Upper lobe of left lung (tissue), 6 donors: ENCODE data around the gene MSANTD1. TPM values are rescaled to one million over a fixed set of nuclear protein-coding genes. Genes with fewer than 3 reads are reported as not detected.

Source experiments
- ATAC-seq, 2 donors: fragments of 200-7000 bp; cut with Tn5 transposase; one replicate each; pipeline ENCODE4 v1.9.1; 2022; ENCODE audit warnings: mild to moderate bottlenecking in 2 of 2, moderate library complexity in 2 of 2; ENCODE audit not compliant: low FRiP score in 2 of 2
- DNase-seq, 2 donors: peaks; one replicate each; pipeline ENCODE4 v3.0.0-alpha.2; 2019 to 2020
- H3K27ac ChIP-seq, 4 donors: fragments of 200-600 bp; sonication (generic); one replicate each; pipeline ENCODE4 v1.5.1; 2016 to 2019
- H3K27me3 ChIP-seq, 4 donors: fragments of 200-600 bp; sonication (generic); one replicate each; pipeline ENCODE4 v1.5.1; 2017 to 2019
- H3K36me3 ChIP-seq, 4 donors: fragments of 200-600 bp; sonication (generic); one replicate each; pipeline ENCODE4 v1.5.1; 2016 to 2019
- H3K4me1 ChIP-seq, 4 donors: fragments of 200-600 bp; sonication (generic); one replicate each; pipeline ENCODE4 v1.5.1; 2018 to 2019
- H3K4me3 ChIP-seq, 4 donors: fragments of 200-600 bp; sonication (generic); one replicate each; pipeline ENCODE4 v1.5.1; 2017 to 2019; ENCODE audit warnings: mild to moderate bottlenecking in 2 of 4, moderate library complexity in 1 of 4
- H3K9me3 ChIP-seq, 4 donors: fragments of 200-600 bp; sonication (generic); one replicate each; pipeline ENCODE4 v1.5.1; 2018 to 2019
- CTCF ChIP-seq, 6 experiments: fragments of 450-650 bp in 4 of 6; fragments of 200-600 bp in 2 of 6; sonication (generic) in 2 of 6; IDR thresholded peaks; one replicate each; pipeline ENCODE4 v1.5.1; 2016 to 2019; ENCODE audit warnings: antibody characterized with exemption in 6 of 6
- EP300 ChIP-seq, 4 donors: sonication (generic); formaldehyde crosslinking; IDR thresholded peaks; one replicate each; pipeline ENCODE4 v1.5.1; 2017; ENCODE audit warnings: antibody characterized with exemption in 4 of 4, control low read depth in 2 of 4
- POLR2A ChIP-seq, 4 donors: fragments of 450-650 bp; IDR thresholded peaks; one replicate each; pipeline ENCODE4 v1.5.1; 2016 to 2017; ENCODE audit warnings: antibody characterized with exemption in 4 of 4, mild to moderate bottlenecking in 2 of 4
- POLR2AphosphoS5 ChIP-seq, 2 donors: sonication (generic); formaldehyde crosslinking; IDR thresholded peaks; one replicate each; pipeline ENCODE4 v1.5.1; 2017; ENCODE audit warnings: antibody characterized with exemption in 2 of 2
- WGBS, 2 donors: methylation state at CpG; one replicate each; pipeline ENCODE4 v1.1.5; 2017 to 2018; 5-methylcytosine and 5-hydroxymethylcytosine counted together
- total RNA-seq, 6 donors: library from RNA; depleted of rRNA in 4 of 6; stranded (reverse); fragments of >200 nt in 4 of 6; gene quantifications; one replicate each; pipeline versions ENCODE4 v1.1.0 to v1.2.1, GENCODE V29; 2016 to 2021
- donor health status: DM: no; HTN: no; CAD: no; lungs with moderate emphysema.
- donor health status: DM: no; HTN: yes; CAD: no; lungs with severe emphysema.

Gene MSANTD1
- total RNA-seq, 6 donors from 2014 or later: 1.00 to 7.3 (median 1.8) TPM

- peaks cover 28 to 48% (median 33%) of the 10 kb centered on the region in 4 donors for H3K4me1 ChIP-seq
- ATAC-seq (no peak), DNase-seq (no peak)
- H3K9me3 ChIP-seq: no peaks in the 10 kb centered on the region
- WGBS, 2 donors: 90 to 97% methylated on average over 12 of the region's 12 CpGs
- no peak overlapping the region for H3K4me3 ChIP-seq
- TF ChIP-seq POLR2A (IDR thresholded peaks at IDR 0.05) (no peak), CTCF (IDR thresholded peaks at IDR 0.05) (no peak), POLR2AphosphoS5 (IDR thresholded peaks at IDR 0.05) (no peak), EP300 (IDR thresholded peaks at IDR 0.05) (no peak)
- H3K27me3 ChIP-seq: no peaks in the 10 kb centered on the region
- H3K27ac ChIP-seq: no peak overlapping the region
- no peaks in the 10 kb centered on the region for H3K36me3 ChIP-seq
Observed at GRCh38 chr4:3295837-3296624, 47.1 kb downstream of the MSANTD1 start.

- no peak overlapping the region for H3K27ac ChIP-seq
- 87 to 94% methylated on average over 8 of the region's 8 CpGs for WGBS, 2 donors
Observed at GRCh38 chr4:3296651-3297050, 47.7 kb downstream of the MSANTD1 start.

GRCh38 chr4:3297066-3297859, 48.3 kb downstream of the MSANTD1 start:
- no peaks in the 10 kb centered on the region for H3K27me3 ChIP-seq
- no peaks in the 10 kb centered on the region for H3K36me3 ChIP-seq
- no peak overlapping the region for H3K4me3 ChIP-seq
- DNase-seq: no peak
- no peak for ATAC-seq
- no peak for TF ChIP-seq CTCF (IDR thresholded peaks at IDR 0.05)
- no peak for TF ChIP-seq POLR2A (IDR thresholded peaks at IDR 0.05)
- no peak for TF ChIP-seq POLR2AphosphoS5 (IDR thresholded peaks at IDR 0.05)
- no peak for TF ChIP-seq EP300 (IDR thresholded peaks at IDR 0.05)
- H3K27ac ChIP-seq: peak overlapping the region in 1 of 4 donors; percentile 8
- WGBS, 2 donors: 90 to 93% methylated on average over 13 of the region's 13 CpGs
- H3K9me3 ChIP-seq: no peaks in the 10 kb centered on the region
- peaks cover 27 to 46% (median 36%) of the 10 kb centered on the region in 4 donors for H3K4me1 ChIP-seq

More at GRCh38 chr4:3296651-3297050, 47.7 kb downstream of the MSANTD1 start:
- Histone ChIP-seq H3K27me3 (no peaks in the 10 kb centered on the region), H3K4me3 (no peak overlapping the region), H3K36me3 (no peaks in the 10 kb centered on the region), H3K9me3 (no peaks in the 10 kb centered on the region), H3K4me1 (peaks cover 25 to 46% (median 32%) of the 10 kb centered on the region in 4 donors)
- DNase-seq (no peak), ATAC-seq (no peak)
- no peak for TF ChIP-seq POLR2AphosphoS5 (IDR thresholded peaks at IDR 0.05)
- no peak for TF ChIP-seq EP300 (IDR thresholded peaks at IDR 0.05)
- no peak for TF ChIP-seq CTCF (IDR thresholded peaks at IDR 0.05)
- TF ChIP-seq POLR2A (IDR thresholded peaks at IDR 0.05): no peak

- 55 to 58% methylated on average over 8 to 9 of the region's 9 CpGs for WGBS, 2 donors
- Histone ChIP-seq H3K4me1 (peaks cover 21 to 47% (median 40%) of the 10 kb centered on the region in 4 donors), H3K36me3 (no peaks in the 10 kb centered on the region), H3K9me3 (no peaks in the 10 kb centered on the region), H3K4me3 (no peak overlapping the region), H3K27ac (no peak overlapping the region), H3K27me3 (no peaks in the 10 kb centered on the region)
- no peak for ATAC-seq
- TF ChIP-seq POLR2AphosphoS5 (IDR thresholded peaks at IDR 0.05) (no peak), EP300 (IDR thresholded peaks at IDR 0.05) (no peak), POLR2A (IDR thresholded peaks at IDR 0.05) (no peak), CTCF (IDR thresholded peaks at IDR 0.05) (no peak)
- no peak for DNase-seq
Observed at GRCh38 chr4:3299122-3299975, 50.4 kb downstream of the MSANTD1 start.
